ENCODE measurements around the gene SLC17A4.
"Not testable (repeated sequence)": the region's sequence is repeated elsewhere in the genome, so short reads cannot be mapped to it uniquely, and the experiment has no call there.

The SLC17A4 gene

GRCh38 chr6:25748049-25748448 is 6.5 kb upstream of the SLC17A4 start:
- no peak for DNase-seq
- intact Hi-C loops (cut with DNase I): no loop called here

- intact Hi-C loops (cut with DNase I); DNase-seq: not testable (repeated sequence)
Observed at GRCh38 chr6:25748601-25749517, 5.7 kb upstream of the SLC17A4 start.

DNA sequence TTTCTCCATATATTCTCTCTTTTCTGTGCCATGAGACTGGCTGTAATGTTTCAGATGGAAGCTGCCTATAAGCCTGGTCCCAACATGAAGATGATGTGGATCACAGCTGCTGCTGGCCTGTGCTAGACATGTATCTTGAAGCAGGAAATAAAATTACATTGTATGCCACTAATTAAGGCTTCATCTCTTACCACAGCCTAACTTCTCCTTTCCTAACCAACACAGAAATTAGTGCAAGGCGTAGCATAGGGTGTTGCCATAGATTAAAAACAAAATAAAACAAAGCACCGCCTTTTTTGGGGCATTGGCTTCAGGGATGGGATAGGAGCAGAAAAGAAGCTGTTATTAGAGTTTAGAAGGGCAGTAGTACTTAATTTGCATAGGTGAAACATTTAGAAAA is 4.7 kb upstream of the SLC17A4 start:
- DNase-seq: no peak
- intact Hi-C loops (cut with DNase I): no loop called here

- peak in 6 of 42 donors; percentile 6 to 37 (median 18) for DNase-seq
- intact Hi-C loops (cut with DNase I): no loop called here
Observed at GRCh38 chr6:25750906-25751305, 3.6 kb upstream of the SLC17A4 start.

DNA sequence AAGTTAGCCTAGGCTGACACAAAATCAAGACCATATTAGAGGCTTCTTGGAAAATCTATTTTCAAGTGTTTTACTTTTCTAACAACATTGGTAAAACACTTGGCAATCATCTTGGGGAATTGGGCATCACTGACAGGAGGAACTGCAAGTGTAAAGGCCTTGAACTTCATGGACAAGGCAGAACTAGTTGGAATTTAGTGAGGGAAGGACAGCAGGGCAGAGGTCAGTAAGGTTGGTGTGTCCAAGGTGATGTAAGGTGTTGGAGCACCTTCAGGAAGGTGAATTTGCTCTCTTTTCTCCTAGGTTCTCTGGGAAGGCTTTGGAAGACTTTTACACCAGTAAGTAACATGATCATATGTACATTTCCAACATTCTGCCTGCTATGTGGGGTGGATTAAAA is 1.5 kb upstream of the SLC17A4 start:
- no peak for DNase-seq

DNA sequence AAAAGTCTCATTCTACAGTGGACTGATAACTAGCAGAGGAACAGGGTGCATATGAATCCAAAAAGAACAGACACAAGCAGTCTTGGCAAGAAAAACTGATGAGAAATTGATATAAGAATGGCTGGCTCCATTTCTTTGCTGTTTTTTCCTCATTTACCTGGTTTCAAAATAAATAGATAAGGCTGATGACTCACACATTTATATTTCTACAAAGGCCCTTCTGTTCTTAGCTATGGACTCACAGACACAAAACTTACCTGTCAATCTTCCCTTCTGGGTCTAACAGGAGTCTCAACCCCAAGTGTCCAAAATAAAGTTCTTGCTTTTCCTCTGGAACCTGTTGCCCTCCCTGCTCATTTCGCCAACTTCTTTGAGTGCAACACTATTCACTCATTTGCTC is 941 bp downstream of the SLC17A4 start:
- no peak for DNase-seq
- intact Hi-C loops (cut with DNase I): no loop called here

More for the DNA sequence above, 1.5 kb upstream of the SLC17A4 start:
- intact Hi-C loops (cut with DNase I): no loop called here

GRCh38 chr6:25756382-25757363 is 2.1 kb downstream of the SLC17A4 start:
- DNase-seq: no peak
- intact Hi-C loops (cut with DNase I): no loop called here

DNA sequence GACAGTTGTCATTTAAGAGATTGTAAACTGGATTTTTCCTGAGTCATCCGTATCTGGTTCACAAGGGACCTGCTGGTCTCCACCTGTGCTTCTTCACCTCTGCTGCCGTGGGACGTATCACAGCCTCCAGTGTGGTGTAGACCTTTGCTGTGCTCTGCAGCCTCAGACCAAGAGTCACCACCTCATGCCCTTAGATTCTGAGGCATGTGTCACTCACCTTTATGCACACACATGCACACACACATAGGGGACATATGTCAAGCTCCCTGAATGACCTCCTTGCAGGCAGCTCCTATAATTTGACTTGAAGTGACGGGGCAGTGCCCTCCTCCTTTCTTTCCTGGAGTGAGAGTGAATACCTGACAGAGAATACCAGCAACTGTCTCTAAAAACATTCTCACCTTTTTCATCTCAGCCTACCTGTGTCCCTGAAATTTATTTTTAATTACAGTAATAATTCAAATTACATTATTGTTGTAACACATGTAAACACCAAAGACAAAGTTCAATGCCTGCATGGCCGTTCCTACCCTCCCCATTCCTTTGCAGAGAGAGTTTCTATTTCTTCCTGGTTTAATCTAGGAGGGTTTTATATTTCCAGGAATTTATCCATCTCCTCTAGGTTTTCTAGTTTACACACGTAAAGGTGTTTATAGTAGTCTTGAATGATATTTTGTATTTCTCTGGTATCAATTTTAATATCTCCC is 3.5 kb downstream of the SLC17A4 start:
- DNase-seq: no peak
- intact Hi-C loops (cut with DNase I): no loop called here

DNA sequence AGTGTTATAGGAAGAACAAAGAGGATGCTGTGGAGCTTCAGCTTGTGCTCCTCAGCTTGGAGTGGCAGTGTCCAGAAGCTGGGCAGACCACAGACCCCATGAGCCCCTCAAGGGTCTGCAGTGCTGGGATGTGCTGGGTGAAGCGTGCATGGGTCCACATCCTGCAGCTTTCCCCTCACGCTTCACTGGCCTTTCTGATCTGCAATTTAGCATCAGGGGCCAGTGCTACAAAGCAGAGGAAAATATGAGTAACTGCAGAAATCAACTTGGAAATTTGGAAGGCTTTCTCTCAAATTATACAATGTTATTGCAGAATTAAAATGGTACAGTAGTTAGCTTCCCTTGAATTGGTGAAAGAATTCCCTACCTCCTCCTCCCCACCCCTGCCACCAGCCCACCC is 10.1 kb downstream of the SLC17A4 start:
- no peak for DNase-seq
- intact Hi-C loops (cut with DNase I): no loop called here

DNA sequence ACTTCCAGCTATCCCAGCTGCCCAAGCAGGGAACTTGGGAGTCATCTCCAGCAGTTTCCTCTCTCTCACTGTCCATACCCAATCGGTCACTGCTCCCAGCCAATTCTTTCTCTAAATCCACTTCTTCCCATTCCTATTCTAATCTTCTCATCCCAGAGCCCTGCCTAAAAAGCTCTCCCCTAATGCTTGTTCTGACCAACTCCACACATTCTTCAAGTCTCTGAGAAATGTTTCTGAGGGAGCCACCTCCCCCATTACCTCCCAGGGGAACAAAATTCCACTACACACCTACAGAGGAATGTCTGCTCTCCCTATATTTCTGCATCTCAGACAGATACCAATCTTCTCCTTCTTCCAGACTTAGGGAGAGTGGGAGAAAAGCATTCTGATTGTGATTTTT is 14.0 kb downstream of the SLC17A4 start:
- intact Hi-C loops (cut with DNase I): no loop called here
- no peak for DNase-seq

GRCh38 chr6:25769983-25770382 is 15.4 kb downstream of the SLC17A4 start:
- intact Hi-C loops (cut with DNase I): no loop called here
- DNase-seq: no peak

DNA sequence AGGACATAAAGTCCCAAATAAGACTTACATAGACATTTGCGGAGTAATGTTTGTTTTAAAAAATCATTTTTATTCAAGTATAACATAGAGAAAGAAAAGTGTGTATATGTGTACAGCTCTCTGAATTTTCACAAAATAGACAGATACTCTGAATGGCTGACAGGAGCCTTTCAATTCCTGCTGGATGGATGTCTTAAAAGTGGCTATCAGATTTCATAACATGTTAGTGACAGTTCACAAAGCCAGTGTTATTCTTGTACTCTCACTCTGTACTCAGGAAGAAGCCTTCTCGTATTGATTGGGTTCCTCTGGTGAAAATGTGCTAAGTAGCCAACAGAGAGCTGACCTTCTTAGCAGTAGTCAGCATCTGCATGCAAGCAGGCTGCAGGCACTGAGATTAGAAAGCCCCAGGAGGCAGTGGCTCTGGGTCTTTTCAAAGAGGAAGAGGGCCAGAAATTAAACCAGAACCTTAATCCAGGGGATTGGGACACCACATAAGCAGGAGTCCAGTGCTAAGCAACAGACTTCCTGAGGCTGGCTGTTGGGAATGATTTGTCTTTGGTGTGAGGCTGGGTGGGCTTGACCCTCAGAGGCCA is 19.7 kb downstream of the SLC17A4 start:
- intact Hi-C loops (cut with DNase I): no loop called here

GRCh38 chr6:25777031-25777430 is 22.5 kb downstream of the SLC17A4 start:
- intact Hi-C loops (cut with DNase I): no loop called here
- DNase-seq: no peak

More for the DNA sequence above, 19.7 kb downstream of the SLC17A4 start:
- DNase-seq: no peak

DNA sequence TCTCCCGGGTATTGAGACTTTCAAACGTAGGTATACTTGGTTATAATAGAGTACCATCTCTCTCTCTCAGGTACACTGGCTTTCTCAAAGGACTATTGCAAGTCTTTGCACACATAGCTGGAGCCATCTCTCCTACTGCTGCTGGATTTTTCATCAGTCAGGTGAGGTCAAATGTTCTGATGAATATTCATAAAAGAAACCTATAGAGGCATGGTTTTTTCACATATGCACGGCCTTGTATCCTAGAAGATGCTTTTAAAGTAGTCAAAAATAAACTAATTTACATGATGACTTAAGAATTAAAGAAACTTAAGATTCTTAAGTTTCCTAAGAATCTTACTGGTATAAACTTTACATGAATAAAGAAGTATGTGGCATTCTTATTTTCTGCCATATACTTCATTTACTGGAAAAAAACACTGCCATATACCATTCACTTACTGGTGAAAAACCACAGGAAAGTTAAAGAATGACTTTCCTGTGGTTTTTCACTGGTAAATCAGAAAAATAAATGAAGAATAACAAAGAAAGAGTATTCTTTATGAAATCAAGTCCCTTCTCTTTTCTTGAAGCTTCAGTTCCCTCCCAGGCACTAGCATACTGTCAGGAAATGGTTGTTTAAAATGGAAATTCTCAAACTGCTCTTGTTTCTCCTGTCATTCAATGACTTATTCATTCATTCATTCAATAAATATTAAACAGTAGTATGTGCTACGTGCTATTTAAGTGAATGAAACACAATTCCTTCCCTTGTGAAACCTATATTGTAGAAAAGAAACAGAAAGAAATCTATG is 23.5 kb downstream of the SLC17A4 start:
- DNase-seq: no peak
- intact Hi-C loops (cut with DNase I): no loop called here

GRCh38 chr6:25781134-25781533 is 26.6 kb downstream of the SLC17A4 start:
- intact Hi-C loops (cut with DNase I): no loop called here

DNA sequence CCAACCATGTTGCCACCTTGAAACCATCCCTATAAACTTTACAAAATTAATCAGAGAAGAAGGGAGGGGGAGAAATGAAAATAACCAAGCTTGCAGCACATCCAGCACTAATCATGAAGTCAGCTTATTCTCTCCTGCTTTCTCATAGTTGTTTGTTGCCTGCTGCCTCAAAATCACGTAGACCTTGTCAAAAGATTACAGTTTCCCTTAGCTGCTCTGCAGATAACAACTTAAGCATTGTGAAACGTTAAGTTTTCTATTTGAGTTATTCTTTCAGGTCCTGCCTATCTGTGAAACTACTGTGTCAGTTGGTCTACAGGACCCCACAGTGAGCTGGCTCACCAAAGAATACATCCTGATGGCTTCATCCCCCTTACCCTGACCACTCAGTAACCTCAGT is 32.9 kb downstream of the SLC17A4 start:
- intact Hi-C loops (cut with DNase I): no loop called here
- no peak for DNase-seq

More at GRCh38 chr6:25781134-25781533, 26.6 kb downstream of the SLC17A4 start:
- no peak for DNase-seq

DNA sequence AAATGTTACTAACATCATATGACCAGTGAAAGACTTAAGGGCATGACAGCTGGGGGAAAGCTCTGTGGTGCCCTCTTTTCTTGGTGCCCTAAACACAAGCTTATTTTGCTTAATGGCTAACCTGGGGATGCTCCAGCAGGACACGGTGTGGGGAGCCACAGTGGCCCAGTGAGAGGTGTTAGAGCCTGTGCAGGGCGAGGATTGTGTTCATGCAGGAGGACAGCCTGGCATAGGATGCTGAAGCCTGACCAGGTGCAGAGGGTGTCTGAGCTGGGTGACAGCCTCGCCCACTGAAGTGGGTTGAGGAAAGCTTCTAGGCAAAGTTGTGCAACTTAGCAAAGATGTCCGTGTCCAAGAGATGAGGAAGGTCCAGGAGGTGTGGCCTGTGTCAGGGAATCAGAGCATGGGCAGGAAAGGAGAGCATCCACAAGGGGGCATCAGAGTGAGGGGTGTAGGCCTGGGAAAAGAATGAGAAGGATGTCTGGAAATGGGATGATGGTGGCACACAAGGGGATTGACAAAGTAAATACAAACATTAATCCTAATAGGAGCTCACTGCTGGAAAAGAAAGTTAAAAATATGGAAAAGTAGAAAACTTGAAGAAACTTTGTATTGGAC is 33.9 kb downstream of the SLC17A4 start:
- intact Hi-C loops (cut with DNase I): no loop called here
- peak in 19 of 42 donors; percentile 7 to 55 (median 16) for DNase-seq

- no peak for DNase-seq
- intact Hi-C loops (cut with DNase I): no loop called here
Observed at GRCh38 chr6:25789475-25789874, 34.9 kb downstream of the SLC17A4 start.

All from head of caudate nucleus (tissue), 42 donors.